SIG-M5 treated with dmso at 0.1 percent for 504 hours (cell line): ENCODE data around the gene TOLLIP.
"Not testable (repeated sequence)": the region's sequence is repeated elsewhere in the genome, so short reads cannot be mapped to it uniquely, and the experiment has no call there.

ENCODE experiments used
- DNase-seq: peaks from one replicate; lab custom pipeline; 2025; ENCODE audit not compliant: unreplicated experiment; lab: John Stamatoyannopoulos, UW

The TOLLIP gene

DNA sequence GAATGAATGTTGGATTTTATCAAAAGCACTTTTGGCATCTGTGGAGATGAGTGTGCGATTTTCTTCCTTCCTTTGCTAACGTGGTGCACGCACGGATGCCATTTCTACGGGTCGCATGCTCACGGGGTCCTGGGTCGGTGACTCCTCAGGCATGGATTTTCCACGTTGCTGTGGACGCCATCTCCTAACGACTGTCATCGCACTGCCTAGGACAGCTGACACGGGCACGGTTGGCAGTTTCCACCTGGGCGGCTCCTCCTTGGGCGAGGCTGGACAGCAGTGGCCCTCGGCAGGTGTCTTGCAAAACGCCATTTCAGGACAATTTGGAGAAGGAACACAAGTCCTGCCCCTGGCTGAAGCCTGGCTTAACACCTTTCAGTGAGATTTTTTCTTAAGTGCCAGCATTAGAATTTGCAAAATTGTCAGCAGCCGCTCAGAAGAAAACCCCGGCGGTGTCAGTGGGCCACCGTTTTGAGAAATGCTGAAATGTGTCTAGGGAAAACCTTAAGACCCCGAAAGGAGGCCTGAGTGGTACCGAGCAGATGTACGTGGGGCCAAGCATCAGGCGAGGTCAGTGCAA, 34.7 kb upstream of the TOLLIP start:
- no peak for DNase-seq

DNA sequence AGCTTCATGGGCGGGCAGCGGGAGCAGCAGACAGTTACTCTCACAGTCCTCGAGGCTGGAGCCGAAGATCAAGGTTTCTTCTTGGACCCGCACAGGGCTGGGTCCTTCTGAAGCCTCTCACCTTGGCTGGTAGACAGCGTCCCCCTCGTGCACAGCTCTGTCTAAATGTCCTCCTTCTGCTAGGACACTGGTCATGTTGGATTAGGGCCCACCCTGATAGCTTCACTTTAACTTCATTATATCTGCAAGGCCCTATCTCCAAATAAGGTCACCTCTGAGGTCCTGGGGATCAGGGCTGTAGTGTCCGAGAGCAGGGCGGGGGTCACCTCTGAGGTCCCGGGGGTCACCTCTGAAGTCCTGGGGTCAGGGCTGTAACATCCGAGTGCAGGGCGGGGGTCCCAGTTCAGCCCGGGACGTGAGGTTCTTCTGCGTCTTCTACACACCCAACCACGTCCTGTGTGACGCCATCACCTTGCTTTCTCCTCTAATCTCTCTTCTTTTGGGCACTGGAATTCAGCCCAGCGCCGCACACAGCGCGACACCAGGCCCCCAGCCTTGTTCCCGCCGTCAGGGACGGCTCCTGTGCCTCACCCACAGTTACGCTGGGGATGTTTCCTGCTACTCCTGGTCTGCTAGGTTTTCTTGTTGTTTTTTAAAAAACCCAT, 34.1 kb upstream of the TOLLIP start:
- DNase-seq, result no peak

DNA sequence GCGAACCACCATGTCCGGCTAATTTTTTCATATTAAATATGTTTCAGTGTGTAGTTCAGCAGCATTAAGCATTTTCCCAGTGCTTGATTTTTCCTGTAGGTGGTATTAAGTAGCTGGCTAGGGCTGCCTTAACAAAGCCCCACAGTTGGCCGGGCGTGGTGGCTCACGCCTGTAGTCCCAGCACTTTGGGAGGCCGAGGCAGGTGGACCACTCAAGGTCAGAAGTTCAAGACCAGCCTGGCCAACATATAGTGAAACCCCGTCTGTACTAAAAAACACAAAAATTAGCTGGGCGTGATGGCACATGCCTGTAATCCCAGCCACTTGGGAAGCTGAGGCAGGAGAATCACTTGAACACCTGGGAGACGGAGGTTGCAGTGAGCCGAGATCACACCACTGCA, 33.5 kb upstream of the TOLLIP start:
- no peak for DNase-seq

DNA sequence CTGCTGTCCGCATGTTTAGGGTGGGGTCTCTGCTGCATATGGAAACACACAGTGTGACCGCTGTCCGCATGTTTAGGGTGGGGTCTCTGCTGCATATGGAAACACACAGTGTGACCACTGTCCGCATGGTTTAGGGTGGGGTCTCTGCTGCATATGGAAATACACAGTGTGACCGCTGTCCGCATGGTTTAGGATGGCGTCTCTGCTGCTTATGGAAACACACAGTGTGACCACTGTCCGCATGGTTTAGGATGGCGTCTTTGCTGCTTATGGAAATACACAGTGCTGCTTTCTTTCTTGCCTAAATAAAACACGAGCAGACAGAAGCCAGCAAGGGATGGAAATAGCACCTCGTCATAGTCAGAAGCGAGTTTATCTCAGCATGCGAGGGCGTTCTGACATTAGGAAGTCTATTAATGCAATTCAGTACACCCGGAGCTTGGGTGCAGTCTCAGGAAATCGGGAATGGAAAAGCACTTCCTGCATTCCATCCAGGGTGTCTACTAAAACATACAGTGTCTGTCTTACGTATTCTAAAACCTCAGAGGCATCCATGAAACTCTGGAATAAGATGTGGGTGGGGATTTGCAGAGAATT, 32.6 kb upstream of the TOLLIP start:
- DNase-seq, result no peak

DNA sequence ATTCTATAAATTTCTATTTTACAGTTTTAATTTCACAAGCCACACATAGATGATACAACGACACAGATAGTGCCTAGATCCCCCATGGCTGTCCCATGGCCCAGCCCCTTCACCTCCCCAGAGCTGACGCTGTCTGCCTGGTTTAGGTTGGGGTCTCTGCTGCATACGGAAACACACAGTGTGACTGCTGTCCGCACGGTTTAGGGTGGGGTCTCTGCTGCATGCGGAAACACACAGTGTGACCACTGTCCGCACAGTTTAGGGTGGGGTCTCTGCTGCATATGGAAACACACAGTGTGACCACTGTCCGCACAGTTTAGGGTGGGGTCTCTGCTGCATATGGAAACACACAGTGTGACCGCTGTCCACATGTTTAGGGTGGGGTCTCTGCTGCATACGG, 31.8 kb upstream of the TOLLIP start:
- not testable (repeated sequence) for DNase-seq

DNA sequence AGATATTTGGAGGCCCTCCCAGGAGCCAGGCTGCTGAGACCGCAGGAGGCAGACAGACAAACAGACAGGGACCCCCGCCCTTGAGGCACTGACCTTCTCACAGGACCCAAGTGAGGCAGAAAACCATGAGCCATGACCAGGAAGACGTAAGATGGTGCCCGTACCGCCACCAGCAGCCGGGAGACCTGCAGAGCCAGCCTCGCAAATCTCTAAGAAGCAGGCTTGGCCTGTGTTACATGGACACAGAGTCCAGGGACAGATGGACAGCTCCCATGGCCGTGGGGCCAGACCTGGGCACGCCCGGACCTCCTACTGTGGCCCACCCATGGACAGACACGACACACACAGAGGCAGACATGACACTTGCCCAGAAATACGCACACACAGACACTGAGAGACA, 30.7 kb upstream of the TOLLIP start:
- DNase-seq, result no peak

DNA sequence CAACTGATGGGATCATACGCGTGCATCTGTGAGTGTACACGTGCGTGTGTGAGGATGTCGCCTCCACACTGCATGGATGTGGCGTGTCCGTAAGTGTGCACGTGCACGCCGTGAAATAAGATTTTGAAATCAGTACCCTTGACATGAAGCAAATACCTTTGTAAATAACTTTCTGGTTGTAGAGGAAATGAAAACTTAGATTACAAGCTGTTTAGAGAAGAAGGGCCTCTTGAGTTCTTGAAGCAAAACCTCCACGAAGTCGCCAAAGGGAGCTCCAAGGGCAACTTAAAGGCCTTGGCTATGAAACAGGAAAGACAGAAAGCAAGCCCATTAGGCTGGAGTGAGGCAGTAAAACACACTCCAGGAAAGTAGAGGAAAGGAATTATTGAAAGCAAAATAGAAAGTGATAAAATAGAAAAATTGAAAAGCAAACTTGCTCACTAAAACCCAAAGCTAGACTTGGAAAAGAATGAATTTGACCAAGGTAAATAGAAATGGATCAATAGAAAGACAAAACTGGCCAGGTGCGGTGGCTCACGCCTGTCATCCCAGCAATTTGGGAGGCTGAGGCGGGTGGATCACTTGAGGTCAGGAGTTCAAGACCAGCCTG, 29.7 kb upstream of the TOLLIP start:
- DNase-seq, result no peak

DNA sequence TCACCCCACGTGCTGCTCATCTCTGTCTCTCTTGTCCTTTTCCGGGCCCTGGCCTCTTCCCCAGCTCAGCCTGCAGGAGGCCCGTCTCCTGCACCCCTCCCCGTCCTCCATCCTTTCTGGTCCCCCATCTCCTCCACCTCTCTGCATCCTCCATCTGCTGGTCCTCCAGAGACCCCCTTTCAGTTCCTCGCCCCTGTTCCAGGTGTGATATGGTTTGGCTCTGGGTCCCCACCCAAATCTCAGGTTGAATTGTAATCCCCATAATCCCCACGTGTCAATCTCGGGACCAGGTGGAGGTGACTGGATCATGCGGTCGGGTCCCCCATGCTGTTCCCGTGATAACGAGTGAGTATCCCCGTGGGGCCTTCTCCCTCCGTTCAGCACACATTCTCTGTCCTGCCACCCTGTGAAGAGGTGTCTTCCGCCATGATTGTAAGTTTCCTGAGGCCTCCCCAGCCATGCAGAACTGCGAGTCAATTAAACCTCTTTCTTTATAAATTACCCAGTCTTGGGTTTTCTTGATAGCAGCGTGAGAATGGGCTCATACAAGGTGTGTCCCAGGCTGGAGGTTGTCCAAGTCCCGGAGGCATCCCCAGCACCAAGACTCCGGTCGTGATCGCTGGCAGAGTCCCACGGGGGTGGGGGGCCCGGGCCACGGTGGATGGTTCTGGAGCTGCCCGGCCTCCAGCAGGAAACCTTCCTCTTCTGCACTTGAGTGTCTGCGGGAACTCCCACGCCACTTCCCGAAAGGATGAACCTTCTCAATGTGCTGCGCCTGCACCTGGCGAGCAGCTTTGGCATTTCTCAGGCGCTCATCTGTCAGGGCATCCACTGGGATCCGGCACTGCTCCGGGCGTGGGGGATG, 29.0 kb upstream of the TOLLIP start:
- no peak for DNase-seq

DNA sequence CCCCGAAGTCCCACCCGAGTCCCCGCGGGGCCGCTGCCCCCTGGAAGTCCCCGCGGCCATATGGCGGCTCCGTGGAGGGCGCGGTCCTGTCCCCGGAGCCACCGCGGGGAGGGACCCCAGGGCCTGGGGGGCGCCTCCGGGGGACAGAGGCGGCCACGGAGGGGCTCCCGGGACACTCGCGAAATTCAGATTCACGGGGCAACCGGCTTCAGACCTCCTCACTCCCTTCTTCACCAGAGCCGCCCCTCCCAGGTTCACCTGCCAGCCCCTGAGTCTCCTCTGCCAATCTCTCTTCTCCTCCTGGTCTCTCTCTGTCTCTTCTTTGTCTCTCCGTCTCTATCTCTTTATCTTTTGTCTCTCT, 28.2 kb upstream of the TOLLIP start:
- DNase-seq, result no peak

DNA sequence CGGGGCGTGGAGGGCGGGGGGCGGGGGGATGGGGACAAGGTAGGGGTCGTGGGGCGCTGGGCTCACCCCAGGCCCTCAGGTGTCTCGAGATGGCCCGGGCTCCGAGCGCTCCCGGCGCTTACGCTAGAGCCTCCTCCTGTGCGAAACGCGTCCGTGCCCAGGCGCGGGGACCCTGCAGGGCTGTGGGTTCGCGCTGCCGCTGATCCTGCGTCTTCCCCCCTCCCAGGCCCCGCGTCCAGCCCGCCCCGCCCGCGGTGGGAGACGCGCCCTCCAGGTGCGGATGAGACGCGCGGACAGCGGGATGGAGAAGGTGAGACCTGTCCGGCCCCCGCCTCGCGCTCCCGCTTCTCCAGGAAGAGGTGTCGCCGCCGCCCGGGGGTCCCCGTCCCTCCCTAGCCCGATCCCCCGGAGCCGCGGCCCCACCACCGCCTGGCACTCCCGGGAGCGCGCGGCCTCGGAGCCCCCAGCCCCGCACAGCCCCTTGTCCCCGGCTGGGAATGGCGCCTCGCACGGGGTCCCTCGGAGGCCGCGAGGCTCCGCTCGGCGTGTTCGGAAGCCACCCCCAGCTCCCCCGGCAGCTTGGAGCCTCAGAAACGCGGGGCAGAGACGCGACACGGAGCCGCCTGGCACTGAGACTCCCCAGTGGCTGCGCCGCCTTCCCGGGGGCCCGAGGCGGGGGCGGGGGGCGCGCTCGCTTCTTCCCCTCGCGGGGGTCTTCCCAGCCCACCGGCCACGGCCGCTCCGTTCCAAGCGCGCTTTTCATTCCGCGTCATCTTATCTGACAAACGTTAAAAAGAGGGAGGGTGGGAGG, 27.6 kb upstream of the TOLLIP start:
- no peak for DNase-seq

DNA sequence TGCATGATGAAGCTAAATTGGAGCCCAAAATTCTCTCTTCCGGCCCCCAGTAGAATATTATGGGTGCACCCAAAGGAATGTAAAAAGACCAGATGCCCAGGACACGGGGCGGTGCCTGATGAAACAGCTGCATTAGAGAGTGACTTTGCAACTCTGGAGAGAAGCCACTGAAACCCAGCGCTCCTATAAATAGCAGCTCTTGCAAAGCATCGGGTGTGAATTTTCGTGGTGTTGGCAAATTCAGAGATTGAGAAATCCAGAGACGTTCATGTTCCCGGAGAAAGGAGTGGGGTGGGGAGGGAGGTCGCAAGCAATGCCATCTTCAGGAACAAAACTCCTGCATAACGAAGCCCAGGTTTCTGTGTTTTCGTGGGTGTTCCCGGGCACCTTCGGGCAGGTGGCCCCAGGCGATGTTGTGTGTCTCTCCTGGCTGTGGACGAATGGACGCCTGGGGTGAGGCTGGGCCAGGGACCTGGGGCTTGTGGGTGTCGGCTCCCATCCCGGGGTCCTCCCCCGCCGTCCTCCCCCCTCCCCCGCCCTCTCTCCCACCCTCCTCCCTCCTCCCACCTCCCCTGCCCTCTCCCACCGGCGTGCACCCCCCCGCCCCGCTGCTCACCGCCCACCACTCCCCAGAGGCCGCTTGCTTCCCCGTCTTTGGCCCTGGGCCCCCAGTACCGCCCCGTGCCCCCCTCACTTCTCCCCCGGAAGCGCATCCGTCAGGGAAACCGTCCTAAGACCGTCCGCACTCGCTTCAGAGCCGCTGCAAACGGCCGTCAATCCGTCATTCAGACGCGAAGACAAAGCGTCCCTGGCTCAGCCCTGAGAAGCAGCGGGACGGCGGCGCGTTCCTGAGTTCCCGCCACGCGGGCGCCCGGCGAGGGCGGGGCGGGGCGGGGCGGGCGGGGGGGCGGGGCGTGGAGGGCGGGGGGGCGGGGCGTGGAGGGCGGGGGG, 26.7 kb upstream of the TOLLIP start:
- peak; percentile 96 for DNase-seq

DNA sequence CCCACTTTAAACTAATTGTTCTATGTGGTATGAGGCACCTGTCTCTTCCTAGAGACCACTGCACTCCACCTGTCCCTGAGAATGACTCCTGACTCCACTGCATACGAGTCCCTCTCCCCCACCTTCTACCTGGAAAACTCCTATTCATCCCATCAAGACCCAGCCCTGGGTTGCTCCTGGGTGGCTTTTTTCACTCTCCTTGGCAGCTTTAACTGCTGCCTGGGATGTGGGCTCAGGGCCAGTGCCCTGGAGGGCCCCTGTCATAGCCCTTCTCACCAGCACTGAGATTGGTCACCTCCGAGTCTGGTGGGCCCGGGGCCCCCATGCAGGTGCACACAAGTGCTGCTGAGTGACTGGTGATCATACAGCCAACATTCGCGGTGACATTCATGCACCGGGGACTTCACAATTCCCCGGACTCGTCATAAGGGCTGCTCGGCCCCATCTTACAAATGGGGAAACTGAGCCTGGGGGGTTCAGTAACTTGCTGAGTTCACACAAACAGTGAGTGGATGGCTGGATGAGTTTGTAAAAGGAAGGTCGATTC, 25.9 kb upstream of the TOLLIP start:
- no peak for DNase-seq

DNA sequence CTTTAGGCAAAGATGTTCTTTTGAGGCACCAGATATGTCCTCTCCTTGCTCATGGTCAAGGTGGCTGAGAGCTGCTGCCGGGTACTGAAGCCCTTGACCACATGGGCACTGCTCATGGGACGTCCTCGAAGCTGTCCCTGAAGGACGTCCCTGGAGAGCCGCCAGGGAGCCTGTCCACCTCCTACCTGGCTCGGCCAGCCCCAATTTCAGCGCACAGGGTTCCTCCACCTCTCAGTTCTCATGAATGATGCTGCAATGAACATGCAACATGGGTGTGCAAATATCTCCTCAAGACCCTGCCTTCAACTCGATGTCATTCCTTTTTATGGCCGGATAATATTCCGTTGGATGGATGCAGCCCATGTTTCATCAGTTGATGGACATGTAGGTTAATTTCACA, 24.4 kb upstream of the TOLLIP start:
- DNase-seq, result no peak

DNA sequence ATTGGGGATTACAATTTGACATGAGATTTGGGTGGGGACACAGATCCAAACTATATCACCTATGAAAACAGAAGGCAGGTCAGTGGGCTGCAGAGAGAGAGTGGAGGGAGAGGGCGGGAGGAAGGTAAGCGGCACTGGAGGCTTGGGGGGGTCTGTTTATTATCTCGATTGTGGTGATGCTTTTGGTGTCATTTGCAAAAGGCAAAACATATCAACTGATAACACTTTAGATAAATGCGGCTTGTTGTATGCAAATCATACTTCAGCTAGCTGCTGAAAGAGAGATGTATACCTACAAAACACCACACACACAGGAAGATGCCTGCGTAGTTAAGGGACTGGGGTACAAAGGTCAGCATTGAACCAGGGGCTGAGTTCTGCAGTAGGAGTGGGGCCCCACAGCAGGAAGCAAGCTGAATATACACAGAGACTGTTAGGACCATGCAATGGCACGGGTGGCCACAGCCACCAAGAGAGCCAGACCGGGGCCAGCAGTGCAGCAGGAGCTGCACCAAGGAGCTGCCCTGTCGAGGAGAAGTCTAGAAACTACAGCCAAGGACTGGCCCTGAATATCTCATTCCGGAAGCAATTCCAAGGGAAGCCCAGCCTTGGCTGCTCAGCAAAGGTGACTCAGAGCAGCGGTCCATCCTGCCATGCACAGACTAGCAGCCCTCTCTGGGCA, 23.8 kb upstream of the TOLLIP start:
- no peak for DNase-seq

DNA sequence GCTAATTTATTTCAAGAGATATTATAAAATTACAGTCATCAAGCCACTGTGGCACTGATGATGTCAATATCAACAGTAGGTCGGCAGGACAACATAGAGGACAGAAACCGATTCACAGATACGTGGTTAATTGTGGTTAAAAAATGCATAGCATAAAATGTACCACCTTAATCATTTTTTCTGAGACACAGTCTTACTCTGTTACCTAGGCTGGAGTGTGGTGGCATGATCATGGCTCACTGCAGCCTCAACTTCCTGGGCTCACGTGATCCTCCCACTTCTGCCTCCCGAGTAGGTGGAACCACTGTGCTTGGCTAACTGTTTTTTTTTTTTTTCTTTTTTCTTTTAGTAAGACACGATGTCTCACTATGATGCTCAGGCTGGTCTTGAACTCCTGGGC, 21.0 kb upstream of the TOLLIP start:
- DNase-seq, result no peak

DNA sequence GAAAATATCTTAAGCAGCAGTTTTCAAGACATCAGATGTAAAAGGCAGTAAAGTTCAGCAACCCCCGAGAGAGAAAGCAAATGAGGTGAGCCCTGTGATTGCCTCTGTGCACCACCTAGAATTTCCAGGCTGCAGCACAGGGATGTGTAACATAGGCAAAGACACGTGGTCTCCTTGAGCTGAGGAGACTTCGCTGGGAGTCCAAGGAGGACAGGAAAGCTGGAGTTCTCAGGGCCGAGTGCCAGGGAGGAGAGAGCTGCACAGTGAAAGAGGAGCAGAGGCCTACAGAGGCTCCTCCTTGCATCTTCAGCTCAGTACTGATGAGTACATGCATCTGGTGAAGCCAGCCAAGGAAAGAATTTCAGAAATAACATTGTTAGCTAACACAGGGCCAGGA, 17.6 kb upstream of the TOLLIP start:
- DNase-seq, result no peak

DNA sequence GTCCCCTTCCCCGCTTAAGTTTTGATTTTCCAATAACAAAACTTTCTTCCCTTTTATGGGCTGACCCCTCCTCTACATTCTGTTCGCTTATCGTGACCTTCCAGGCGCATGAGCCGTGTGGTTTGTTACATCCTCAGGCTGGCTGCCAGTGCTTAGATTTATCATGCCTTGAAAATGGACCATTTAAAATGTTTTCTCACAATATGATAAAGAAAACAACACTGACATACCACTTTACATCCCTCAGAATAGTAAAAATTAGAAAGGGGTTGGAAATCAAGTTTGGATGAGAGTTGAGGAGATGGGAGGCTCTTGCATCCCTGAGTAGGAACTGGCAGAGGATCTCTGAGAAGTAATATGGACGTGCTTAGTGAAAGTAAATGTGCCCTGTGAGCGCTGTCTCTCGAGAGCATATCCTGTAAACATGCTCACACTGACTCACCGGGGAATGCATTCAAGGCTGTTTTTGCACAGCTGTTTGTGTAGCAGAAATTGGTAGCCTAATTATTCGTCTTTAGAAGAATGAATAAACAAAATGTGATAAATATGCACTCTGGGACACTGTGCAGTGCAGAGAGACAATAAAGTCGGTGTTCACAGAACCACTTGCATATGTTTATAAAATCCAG, 17.1 kb upstream of the TOLLIP start:
- DNase-seq, result no peak

DNA sequence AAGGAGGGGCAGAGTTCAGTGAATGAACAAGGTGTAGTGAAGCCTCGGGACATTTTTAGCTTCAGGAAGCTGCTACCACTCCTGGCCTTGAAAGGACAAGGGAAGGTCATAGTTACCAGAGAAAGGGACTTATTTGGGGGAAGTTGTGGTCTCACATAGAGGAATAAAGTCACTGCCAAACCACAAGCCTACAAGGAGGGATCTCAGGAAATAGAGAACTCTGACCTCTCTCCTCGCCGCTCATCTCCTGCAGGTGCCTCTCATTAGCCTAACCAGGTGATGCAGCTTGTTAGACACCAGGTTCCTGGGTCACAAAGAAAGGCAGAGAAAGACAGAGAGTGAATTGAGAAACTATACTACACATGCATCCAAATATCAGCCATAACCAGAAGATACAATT, 14.3 kb upstream of the TOLLIP start:
- peak; percentile 15 for DNase-seq
